K562 (cell line): ENCODE data around the gene SMAD1. TPM values are rescaled to one million over a fixed set of nuclear protein-coding genes. Genes with fewer than 3 reads are reported as not detected.

Experiments used
- ATAC-seq: fragments of 200-7000 bp; cut with Tn5 transposase; 3 replicates; pipeline ENCODE4 v1.9.1; 2020; ENCODE audit warnings: moderate library complexity
- BruUV-seq: library from RNA; stranded (reverse); fragments of 400-500 nt; replicated peaks from 2 replicates; lab custom pipeline; 2021; lab: Mats Ljungman, UMichigan
- CTCF ChIA-PET: fragments of 300-600 bp; formaldehyde crosslinking; extraction: SDS; loops from one replicate; lab custom pipeline; 2021; ENCODE audit warnings: low intra/inter-chr PET ratio; lab: Yijun Ruan, JAX
- POLR2A ChIA-PET: fragments of 300-600, 350-650 bp; sonication (Branson Sonifier 250); formaldehyde crosslinking; extraction: SDS; loops from one replicate; lab custom pipeline; 2021; ENCODE audit warnings: antibody characterized with exemption, inconsistent platforms; lab: Yijun Ruan, JAX
- DNase-seq, 4 experiments: peaks; one replicate each; pipeline versions ENCODE4 v3.0.0 to v3.0.0-alpha.2; 2011 to 2018; ENCODE audit warnings: low spot score in 3 of 4, mixed read lengths in 3 of 4; ENCODE audit errors: extremely low read depth in 1 of 4
- FAIRE-seq: peaks from 2 replicates; lab custom pipeline; 2011; peaks lifted over from hg19 to GRCh38; lab: Jason Lieb, UNC
- H2AFZ ChIP-seq: 2 replicates; pipeline ENCODE4 v1.6.0; 2011; ENCODE audit warnings: low read depth, low read length, control low read depth, inconsistent platforms
- H3K27ac ChIP-seq: fragments of 200-600 bp; 3 replicates; pipeline ENCODE4 v1.8.0; 2011; ENCODE audit warnings: low read depth, mild to moderate bottlenecking, control low read depth, inconsistent platforms, low read length, moderate library complexity, mixed read lengths; ENCODE audit errors: extremely low read depth
- H3K27me3 ChIP-seq, 2 experiments: fragments of 300-600 bp in 1 of 2; 2 replicates in 1 of 2; 3 replicates in 1 of 2; pipeline versions ENCODE4 v1.6.0 to v1.8.0; 2011; ENCODE audit warnings: inconsistent platforms in 2 of 2, low read length in 2 of 2, mild to moderate bottlenecking in 1 of 2, mixed read lengths in 1 of 2, moderate library complexity in 1 of 2; ENCODE audit not compliant: control insufficient read depth in 2 of 2, insufficient read depth in 2 of 2
- H3K36me3 ChIP-seq: fragments of 300-600 bp; 3 replicates; pipeline ENCODE4 v1.8.0; 2011; ENCODE audit warnings: mild to moderate bottlenecking, low read length, inconsistent platforms; ENCODE audit not compliant: control insufficient read depth, insufficient read depth
- H3K4me1 ChIP-seq, 2 experiments: fragments of 200-600 bp in 1 of 2; replicated peaks in 1 of 2; 2 replicates in 1 of 2; 3 replicates in 1 of 2; pipeline versions ENCODE4 v1.5.1 to v1.8.0; 2011; ENCODE audit warnings: inconsistent platforms in 2 of 2, low read length in 2 of 2, mild to moderate bottlenecking in 1 of 2, mixed read lengths in 1 of 2, moderate library complexity in 1 of 2; ENCODE audit not compliant: control insufficient read depth in 2 of 2, insufficient read depth in 2 of 2
- H3K4me2 ChIP-seq: 2 replicates; pipeline ENCODE4 v1.6.1; 2011; ENCODE audit warnings: low read length, control low read depth, inconsistent platforms, mixed read lengths; ENCODE audit not compliant: insufficient read depth
- H3K4me3 ChIP-seq: fragments of 200-600 bp; sonication (generic), shearing (Covaris generic); 2 replicates; pipeline ENCODE4 v1.5.1; 2016; ENCODE audit warnings: control low read depth, inconsistent platforms
- H3K79me2 ChIP-seq: fragments of 200-600 bp; 3 replicates; pipeline ENCODE4 v1.8.0; 2011; ENCODE audit warnings: low read length, inconsistent platforms; ENCODE audit not compliant: control insufficient read depth, insufficient read depth
- H3K9ac ChIP-seq, 2 experiments: 2 replicates each; pipeline versions ENCODE4 v1.6.0 to v1.6.1; 2011; ENCODE audit warnings: low read depth in 2 of 2, low read length in 2 of 2, control low read depth in 1 of 2, inconsistent platforms in 1 of 2, mild to moderate bottlenecking in 1 of 2, mixed read lengths in 1 of 2; ENCODE audit not compliant: insufficient read depth in 1 of 2
- H3K9me1 ChIP-seq: one replicate; pipeline ENCODE4 v1.6.0; 2011; ENCODE audit warnings: inconsistent platforms, mild to moderate bottlenecking, low read length, moderate library complexity; ENCODE audit not compliant: control insufficient read depth, insufficient read depth
- H3K9me3 ChIP-seq: replicated peaks from 2 replicates; pipeline ENCODE4 v1.5.1; 2011; ENCODE audit warnings: low read depth, low read length, inconsistent platforms; ENCODE audit not compliant: control insufficient read depth, insufficient read depth
- H4K20me1 ChIP-seq: replicated peaks from 2 replicates; pipeline ENCODE4 v1.6.1; 2011; ENCODE audit warnings: low read length, inconsistent platforms, mixed read lengths; ENCODE audit not compliant: control insufficient read depth, insufficient read depth
- ARID1B ChIP-seq: fragments of 450-650 bp; IDR thresholded peaks from 2 replicates; pipeline ENCODE4 v1.6.1; 2016; ENCODE audit warnings: antibody characterized with exemption, mild to moderate bottlenecking, inconsistent platforms
- CREB1 ChIP-seq, 2 experiments: sonication (generic) in 1 of 2; formaldehyde crosslinking in 1 of 2; IDR thresholded peaks; 2 replicates each; pipeline versions ENCODE4 v1.6.1 to v1.8.0; 2012 to 2022; ENCODE audit warnings: inconsistent platforms in 1 of 2, mild to moderate bottlenecking in 1 of 2, missing genetic modification reagents in 1 of 2, moderate library complexity in 1 of 2
- FOXJ2 ChIP-seq: fragments of 200-800 bp; sonication (Bioruptor generic); IDR thresholded peaks from 2 replicates; pipeline ENCODE4 v1.6.1; 2016; ENCODE audit warnings: missing genetic modification characterization, missing compliant biosample characterization
- HNRNPLL ChIP-seq: fragments of 200-400 bp; formaldehyde crosslinking; IDR thresholded peaks from 2 replicates; pipeline ENCODE4 v1.6.1; 2017; ENCODE audit warnings: low read length, low read depth, mild to moderate bottlenecking; ENCODE audit not compliant: poor library complexity, severe bottlenecking
- ILF3 ChIP-seq: fragments of 450-650 bp; IDR thresholded peaks from 2 replicates; pipeline ENCODE4 v1.6.1; 2018; ENCODE audit warnings: antibody characterized with exemption, mild to moderate bottlenecking, moderate library complexity, borderline replicate concordance
- PURB ChIP-seq: sonication (generic); formaldehyde crosslinking; IDR thresholded peaks from 2 replicates; pipeline ENCODE4 v1.9.0; 2021; ENCODE audit warnings: low read depth, mild to moderate bottlenecking, missing genetic modification reagents
- RFX5 ChIP-seq: IDR thresholded peaks from 2 replicates; pipeline ENCODE4 v1.6.1; 2011; ENCODE audit warnings: low read depth, mild to moderate bottlenecking, improper control_type of control experiment, low read length
- SRSF7 ChIP-seq: fragments of 200-400 bp; formaldehyde crosslinking; optimal IDR thresholded peaks from 2 replicates; pipeline ENCODE3; 2017; ENCODE audit warnings: mild to moderate bottlenecking, low read depth, low read length
- ZNF384 ChIP-seq: IDR thresholded peaks from 2 replicates; pipeline ENCODE4 v1.6.1; 2012; ENCODE audit warnings: low read depth, low read length, improper control_type of control experiment
- ZNF561 ChIP-seq: fragments of 450-650 bp; formaldehyde crosslinking; conservative IDR thresholded peaks from 2 replicates; pipeline ENCODE4 v1.4.0; 2020; ENCODE audit warnings: mild to moderate bottlenecking, moderate library complexity
- in situ Hi-C: fragments of 300-500 bp; cut with MboI; formaldehyde crosslinking; loops from 4 replicates; pipeline ENCODE4 v1.15.0; 2018; ENCODE audit warnings: inconsistent platforms, mixed read lengths
- intact Hi-C: fragments of 100-400 bp; cut with micrococcal nuclease; formaldehyde crosslinking; loops from 2 replicates; pipeline ENCODE4 v1.14.2; 2022
- polyA plus RNA-seq, 8 experiments: library from polyadenylated mRNA; depleted of rRNA in 4 of 8; stranded (reverse) in 5 of 8; unstranded in 3 of 8; fragments of >200 nt; fragmentation: Nextera tagmentation in 2 of 8; fragmentation: Illumina TruSeq in 1 of 8; extraction: Ambion mirVana in 2 of 8; extraction: Trizol in 1 of 8; gene quantifications; 2 replicates each; pipeline versions ENCODE4 v1.2.1 to v1.2.3, GENCODE V29; 2011 to 2014; ENCODE audit warnings: inconsistent platforms in 1 of 8, missing spikeins in 1 of 8
- total RNA-seq, 7 experiments: library from RNA; depleted of rRNA in 6 of 7; stranded (reverse); fragments of >200 nt in 6 of 7; fragmentation: Illumina TruSeq in 2 of 7; extraction: Trizol in 2 of 7; gene quantifications; 2 replicates each; pipeline versions ENCODE4 v1.2.1 to v1.2.3, GENCODE V29; 2011 to 2021; ENCODE audit warnings: low replicate concordance in 1 of 7
- TF ChIP-seq, protein P1 (sequence below): sonication (generic); formaldehyde crosslinking; IDR thresholded peaks from 2 replicates; pipeline ENCODE4 v1.8.0; 2022; ENCODE audit warnings: mild to moderate bottlenecking, missing genetic modification reagents
- TF ChIP-seq, protein P2 (sequence below): fragments of 250-450 bp; sonication (Bioruptor Pico); IDR thresholded peaks from 2 replicates; pipeline ENCODE4 v1.5.0; 2022; ENCODE audit warnings: mild to moderate bottlenecking

Gene SMAD1
- total and polyA plus RNA-seq, 9 of the 15 experiments (the other 6 are each of a cell fraction or from before 2014, with no cell fraction given) = 0.05 to 0.54 (median 0.21) TPM; not detected in 3

DNA sequence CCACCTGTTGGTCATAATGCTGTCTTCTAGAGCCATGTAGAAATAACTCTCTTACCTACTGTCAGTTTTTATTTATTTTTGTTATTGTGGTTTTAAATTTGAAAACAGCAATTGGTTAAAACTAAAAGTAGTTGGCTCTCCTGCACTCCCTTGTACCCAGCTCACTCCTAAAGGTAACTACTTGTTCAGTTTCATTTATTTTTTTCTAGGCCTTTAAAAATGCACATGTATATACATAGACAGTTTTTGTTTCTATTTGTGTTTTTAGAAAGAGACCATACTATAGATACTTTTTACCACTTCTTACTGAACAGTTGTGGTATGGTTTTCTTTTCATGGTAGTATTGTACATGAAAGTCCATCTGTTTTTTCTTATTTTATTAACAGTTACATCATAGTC lies 16.8 kb downstream of the SMAD1 start:
- Histone ChIP-seq H3K79me2 (no peaks in the 10 kb centered on the region), H3K36me3 (no peaks in the 10 kb centered on the region), H4K20me1 (no peaks in the 10 kb centered on the region), H3K4me2 (no peak overlapping the region), H3K9me3 (no peaks in the 10 kb centered on the region), H3K27ac (no peak overlapping the region), H3K27me3 (no peaks in the 10 kb centered on the region), H2AFZ (no peak overlapping the region), H3K9ac (no peak overlapping the region), H3K4me3 (no peak overlapping the region), H3K4me1 (no peaks in the 10 kb centered on the region), H3K9me1 (no peaks in the 10 kb centered on the region)
- ChIA-PET CTCF (no interaction called here), POLR2A (no interaction called here)
- FAIRE-seq (no peak), DNase-seq (no peak), ATAC-seq (no peak)
- TF ChIP-seq SRSF7 = no peak
- TF ChIP-seq, protein P1, sequence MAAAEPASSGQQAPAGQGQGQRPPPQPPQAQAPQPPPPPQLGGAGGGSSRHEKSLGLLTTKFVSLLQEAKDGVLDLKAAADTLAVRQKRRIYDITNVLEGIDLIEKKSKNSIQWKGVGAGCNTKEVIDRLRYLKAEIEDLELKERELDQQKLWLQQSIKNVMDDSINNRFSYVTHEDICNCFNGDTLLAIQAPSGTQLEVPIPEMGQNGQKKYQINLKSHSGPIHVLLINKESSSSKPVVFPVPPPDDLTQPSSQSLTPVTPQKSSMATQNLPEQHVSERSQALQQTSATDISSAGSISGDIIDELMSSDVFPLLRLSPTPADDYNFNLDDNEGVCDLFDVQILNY (CRISPR knock-in tag) = no peak
- no peak for TF ChIP-seq ILF3
- no peak for TF ChIP-seq PURB (CRISPR knock-in tag)
- TF ChIP-seq CREB1 (IDR thresholded peaks at IDR 0.05) = no peak
- TF ChIP-seq CREB1 (CRISPR knock-in tag; IDR thresholded peaks at IDR 0.05) = no peak
- TF ChIP-seq, protein P2, sequence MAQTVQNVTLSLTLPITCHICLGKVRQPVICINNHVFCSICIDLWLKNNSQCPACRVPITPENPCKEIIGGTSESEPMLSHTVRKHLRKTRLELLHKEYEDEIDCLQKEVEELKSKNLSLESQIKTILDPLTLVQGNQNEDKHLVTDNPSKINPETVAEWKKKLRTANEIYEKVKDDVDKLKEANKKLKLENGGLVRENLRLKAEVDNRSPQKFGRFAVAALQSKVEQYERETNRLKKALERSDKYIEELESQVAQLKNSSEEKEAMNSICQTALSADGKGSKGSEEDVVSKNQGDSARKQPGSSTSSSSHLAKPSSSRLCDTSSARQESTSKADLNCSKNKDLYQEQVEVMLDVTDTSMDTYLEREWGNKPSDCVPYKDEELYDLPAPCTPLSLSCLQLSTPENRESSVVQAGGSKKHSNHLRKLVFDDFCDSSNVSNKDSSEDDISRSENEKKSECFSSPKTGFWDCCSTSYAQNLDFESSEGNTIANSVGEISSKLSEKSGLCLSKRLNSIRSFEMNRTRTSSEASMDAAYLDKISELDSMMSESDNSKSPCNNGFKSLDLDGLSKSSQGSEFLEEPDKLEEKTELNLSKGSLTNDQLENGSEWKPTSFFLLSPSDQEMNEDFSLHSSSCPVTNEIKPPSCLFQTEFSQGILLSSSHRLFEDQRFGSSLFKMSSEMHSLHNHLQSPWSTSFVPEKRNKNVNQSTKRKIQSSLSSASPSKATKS (CRISPR knock-in tag) = no peak
- TF ChIP-seq FOXJ2 (tag) = no peak
- TF ChIP-seq ZNF561 (CRISPR knock-in tag) = no peak
- no peak for TF ChIP-seq ARID1B
- TF ChIP-seq HNRNPLL = no peak
- no peak for TF ChIP-seq RFX5
- TF ChIP-seq ZNF384 = no peak
- in situ Hi-C loops (no loop called here), intact Hi-C loops (no loop called here)
- BruUV-seq = no TSS peak
